ENCODE results near the gene TGFB1.
A peak's percentile ranks its signal among the peaks of the same experiment; 100 is the strongest.

TGFB1 gene

GRCh38 chr19:41325947-41326706 is 27.6 kb downstream of the TGFB1 start:
- Histone ChIP-seq H3K4me3 (ENCODE audit: low read length) (peak overlapping the region; percentile 81), H3K9me2 (replicated peaks; ENCODE audit: control insufficient read depth, low read length) (no peaks in the 10 kb centered on the region), H4K20me1 (ENCODE audit: control insufficient read depth, insufficient read depth, low read depth, low read length) (0 out of 2 replicates have a peak, but pooled peaks cover 4% of the 10 kb centered on the region), H3K27me3 (ENCODE audit: control insufficient read depth, low read length) (no peaks in the 10 kb centered on the region), H3K4me2 (ENCODE audit: low read length) (peak overlapping the region; percentile 99), H3K9me3 (ENCODE audit: control insufficient read depth, insufficient read depth, low read length) (no peaks in the 10 kb centered on the region), H3K27ac (ENCODE audit: low read depth, low read length) (peak overlapping the region; percentile 96), H3K79me2 (ENCODE audit: control insufficient read depth, low read length) (peaks cover 20% of the 10 kb centered on the region), H3K36me3 (ENCODE audit: control insufficient read depth, low read length) (peaks cover 58% of the 10 kb centered on the region), H3F3A (ENCODE audit: control insufficient read depth, insufficient read depth) (peaks cover 52% of the 10 kb centered on the region), H3K4me1 (ENCODE audit: control insufficient read depth, low read length) (peaks cover 68% of the 10 kb centered on the region)
- TF ChIP-seq EZH2phosphoT487 (IDR thresholded peaks at IDR 0.05; ENCODE audit: borderline replicate concordance, low read length) (no peak), CTCF (IDR thresholded peaks at IDR 0.05; ENCODE audit: low read depth, low read length, poor library complexity, severe bottlenecking) (no peak)

DNA sequence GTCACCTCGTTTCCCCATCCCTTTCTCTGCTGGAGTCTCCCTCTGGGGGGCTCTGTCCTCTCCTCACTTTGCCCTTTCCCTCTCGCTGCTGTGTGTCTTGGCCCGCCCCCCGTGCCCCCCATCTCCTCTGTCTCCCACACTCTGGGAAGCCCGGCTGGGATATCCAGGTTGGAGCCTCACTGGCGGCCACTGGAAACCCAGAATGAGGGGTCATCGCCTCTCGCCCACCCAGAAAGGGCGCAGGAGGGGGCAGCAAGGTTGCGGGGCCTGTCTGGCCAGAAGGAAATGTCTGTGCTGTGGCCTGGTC is 28.1 kb downstream of the TGFB1 start:
- H3K4me2 ChIP-seq (ENCODE audit: low read length) = peak overlapping the region; percentile 99
- peaks cover 51% of the 10 kb centered on the region for H3F3A ChIP-seq (ENCODE audit: control insufficient read depth, insufficient read depth)

DNA sequence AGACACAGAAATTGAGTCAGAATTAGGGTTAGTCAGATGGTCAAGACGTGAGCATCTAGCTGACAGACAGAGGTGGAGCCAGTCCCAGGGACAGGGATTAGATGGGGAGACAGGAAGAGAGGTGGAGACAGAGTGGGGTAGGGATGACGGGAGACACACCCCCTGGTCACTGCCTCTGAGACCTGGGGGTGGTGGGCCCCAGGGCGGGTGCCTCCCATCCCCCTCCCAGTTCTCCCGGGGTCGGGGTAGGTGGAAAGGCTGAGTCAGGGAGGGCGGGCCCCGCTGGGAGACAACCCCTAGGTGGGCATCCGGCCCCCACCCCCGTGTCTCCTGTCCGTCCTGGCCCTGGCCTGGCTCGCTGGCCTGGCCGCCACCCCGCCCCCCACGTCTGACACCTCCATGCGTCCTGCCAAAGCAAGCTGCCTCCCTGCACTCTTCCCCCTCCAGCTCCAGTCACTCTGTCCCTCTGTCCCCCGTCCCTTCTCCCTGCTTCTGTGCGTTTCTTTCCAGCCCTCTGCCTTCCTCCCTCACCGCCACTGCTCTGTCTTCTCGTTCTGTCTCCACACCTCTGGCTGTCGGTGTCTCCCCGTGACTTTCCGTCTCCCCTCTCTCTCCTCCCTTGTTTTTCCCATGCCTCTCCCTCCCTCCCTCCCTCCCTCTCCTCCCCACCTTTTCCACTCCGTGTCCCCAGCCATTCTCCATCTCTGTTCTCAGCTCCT is 28.6 kb downstream of the TGFB1 start:
- peaks cover 20% of the 10 kb centered on the region for H3K79me2 ChIP-seq (ENCODE audit: control insufficient read depth, low read length)
- peaks cover 59% of the 10 kb centered on the region for H3K36me3 ChIP-seq (ENCODE audit: control insufficient read depth, low read length)
- H3K9me2 ChIP-seq (replicated peaks; ENCODE audit: control insufficient read depth, low read length) = no peaks in the 10 kb centered on the region
- H4K20me1 ChIP-seq (ENCODE audit: control insufficient read depth, insufficient read depth, low read depth, low read length) = 0 out of 2 replicates have a peak, but pooled peaks cover 4% of the 10 kb centered on the region
- peaks cover 46% of the 10 kb centered on the region for H3F3A ChIP-seq (ENCODE audit: control insufficient read depth, insufficient read depth)
- no peaks in the 10 kb centered on the region for H3K9me3 ChIP-seq (ENCODE audit: control insufficient read depth, insufficient read depth, low read length)
- H3K27ac ChIP-seq (ENCODE audit: low read depth, low read length) = peak overlapping the region; percentile 96
- H3K4me3 ChIP-seq (ENCODE audit: low read length) = no peak overlapping the region
- TF ChIP-seq EZH2phosphoT487 (IDR thresholded peaks at IDR 0.05; ENCODE audit: borderline replicate concordance, low read length) (no peak), CTCF (IDR thresholded peaks at IDR 0.05; ENCODE audit: low read depth, low read length, poor library complexity, severe bottlenecking) (no peak)
- H3K27me3 ChIP-seq (ENCODE audit: control insufficient read depth, low read length) = no peaks in the 10 kb centered on the region
- H3K4me1 ChIP-seq (ENCODE audit: control insufficient read depth, low read length) = peaks cover 59% of the 10 kb centered on the region
- no peak overlapping the region for H3K4me2 ChIP-seq (ENCODE audit: low read length)

More for the DNA sequence above, 28.1 kb downstream of the TGFB1 start:
- Histone ChIP-seq H3K9me3 (ENCODE audit: control insufficient read depth, insufficient read depth, low read length) (no peaks in the 10 kb centered on the region), H3K27me3 (ENCODE audit: control insufficient read depth, low read length) (no peaks in the 10 kb centered on the region), H3K4me3 (ENCODE audit: low read length) (no peak overlapping the region), H3K79me2 (ENCODE audit: control insufficient read depth, low read length) (peaks cover 20% of the 10 kb centered on the region), H3K36me3 (ENCODE audit: control insufficient read depth, low read length) (peaks cover 60% of the 10 kb centered on the region), H3K27ac (ENCODE audit: low read depth, low read length) (peak overlapping the region; percentile 96), H3K4me1 (ENCODE audit: control insufficient read depth, low read length) (peaks cover 64% of the 10 kb centered on the region), H3K9me2 (replicated peaks; ENCODE audit: control insufficient read depth, low read length) (no peaks in the 10 kb centered on the region), H4K20me1 (ENCODE audit: control insufficient read depth, insufficient read depth, low read depth, low read length) (0 out of 2 replicates have a peak, but pooled peaks cover 4% of the 10 kb centered on the region)
- TF ChIP-seq EZH2phosphoT487 (IDR thresholded peaks at IDR 0.05; ENCODE audit: borderline replicate concordance, low read length) (no peak), CTCF (IDR thresholded peaks at IDR 0.05; ENCODE audit: low read depth, low read length, poor library complexity, severe bottlenecking) (no peak)

Data from DOHH2 (cell line).